K562 (cell line): ENCODE results near the gene IFITM2. TPM values are rescaled to one million over a fixed set of nuclear protein-coding genes. Genes with fewer than 3 reads are reported as not detected.

Source experiments
- ARID2 ChIP-seq: fragments of 450-650 bp; IDR thresholded peaks from 2 replicates; pipeline ENCODE4 v1.6.1; 2017; ENCODE audit warnings: antibody characterized with exemption, mild to moderate bottlenecking
- EHMT2 ChIP-seq: fragments of 450-650 bp; IDR thresholded peaks from 2 replicates; pipeline ENCODE4 v1.6.1; 2018; ENCODE audit warnings: antibody characterized with exemption
- ELF2 ChIP-seq: fragments of 250-450 bp; sonication (Bioruptor Pico); IDR thresholded peaks from 2 replicates; pipeline ENCODE4 v1.5.0; 2021; ENCODE audit warnings: mild to moderate bottlenecking
- EP300 ChIP-seq: IDR thresholded peaks from 2 replicates; pipeline ENCODE4 v1.6.1; 2012; ENCODE audit warnings: low read length, improper control_type of control experiment
- MEIS2 ChIP-seq: fragments of 450-650 bp; IDR thresholded peaks from 2 replicates; pipeline ENCODE4 v1.6.1; 2014; ENCODE audit warnings: mild to moderate bottlenecking; ENCODE audit not compliant: partially characterized antibody
- NBN ChIP-seq: fragments of 450-650 bp; IDR thresholded peaks from 2 replicates; pipeline ENCODE4 v1.6.1; 2016; ENCODE audit warnings: low read depth, mild to moderate bottlenecking
- NFRKB ChIP-seq: fragments of 450-650 bp; IDR thresholded peaks from 2 replicates; pipeline ENCODE4 v1.6.1; 2016; ENCODE audit warnings: low read depth
- RAD21 ChIP-seq, 2 experiments: fragments of 250-450 bp in 1 of 2; fragments of 450-650 bp in 1 of 2; sonication (Bioruptor Pico) in 1 of 2; formaldehyde crosslinking in 1 of 2; IDR thresholded peaks in 1 of 2; conservative IDR thresholded peaks in 1 of 2; 2 replicates each; pipeline versions ENCODE4 v1.4.0 to v1.8.0; 2020 to 2022; ENCODE audit warnings: mild to moderate bottlenecking in 2 of 2, moderate library complexity in 1 of 2
- SOX6 ChIP-seq: fragments of 450-650 bp; IDR thresholded peaks from 2 replicates; pipeline ENCODE4 v1.6.1; 2014; ENCODE audit warnings: mild to moderate bottlenecking
- SREBF1 ChIP-seq: fragments of 150-350 bp; IDR thresholded peaks from 2 replicates; pipeline ENCODE4 v1.6.1; 2014; ENCODE audit warnings: antibody characterized with exemption, low read depth, low read length, borderline replicate concordance
- TCF7 ChIP-seq: sonication (generic); IDR thresholded peaks from 2 replicates; pipeline ENCODE4 v1.6.1; 2016; ENCODE audit warnings: antibody characterized with exemption, borderline replicate concordance
- ZBTB17 ChIP-seq: fragments of 450-650 bp; formaldehyde crosslinking; IDR thresholded peaks from 2 replicates; pipeline ENCODE4 v1.4.0; 2020; ENCODE audit warnings: mild to moderate bottlenecking
- ZBTB7A ChIP-seq: IDR thresholded peaks from 2 replicates; pipeline ENCODE4 v1.6.1; 2011; ENCODE audit warnings: low read depth, mild to moderate bottlenecking, low read length, moderate library complexity, borderline replicate concordance; ENCODE audit not compliant: control insufficient read depth
- ZNF165 ChIP-seq: fragments of 250-450 bp; sonication (Bioruptor Pico); IDR thresholded peaks from 2 replicates; pipeline ENCODE4 v1.4.0; 2020; ENCODE audit warnings: borderline replicate concordance
- ZNF354B ChIP-seq: fragments of 250-450 bp; sonication (Bioruptor Pico); IDR thresholded peaks from 2 replicates; pipeline ENCODE4 v1.4.0; 2020
- ZNF644 ChIP-seq: fragments of 200-800 bp; sonication (Bioruptor generic); IDR thresholded peaks from 2 replicates; pipeline ENCODE4 v1.6.1; 2016; ENCODE audit warnings: low read depth, missing genetic modification characterization, missing compliant biosample characterization
- polyA plus RNA-seq, 8 experiments: library from polyadenylated mRNA; depleted of rRNA in 4 of 8; stranded (reverse) in 5 of 8; unstranded in 3 of 8; fragments of >200 nt; fragmentation: Nextera tagmentation in 2 of 8; fragmentation: Illumina TruSeq in 1 of 8; extraction: Ambion mirVana in 2 of 8; extraction: Trizol in 1 of 8; gene quantifications; 2 replicates each; pipeline versions ENCODE4 v1.2.1 to v1.2.3, GENCODE V29; 2011 to 2014; ENCODE audit warnings: inconsistent platforms in 1 of 8, missing spikeins in 1 of 8
- total RNA-seq, 7 experiments: library from RNA; depleted of rRNA in 6 of 7; stranded (reverse); fragments of >200 nt in 6 of 7; fragmentation: Illumina TruSeq in 2 of 7; extraction: Trizol in 2 of 7; gene quantifications; 2 replicates each; pipeline versions ENCODE4 v1.2.1 to v1.2.3, GENCODE V29; 2011 to 2021; ENCODE audit warnings: low replicate concordance in 1 of 7
- TF ChIP-seq, protein P1 (sequence below): fragments of 450-650 bp; formaldehyde crosslinking; IDR thresholded peaks from 2 replicates; pipeline ENCODE4 v1.4.0; 2020; ENCODE audit warnings: mild to moderate bottlenecking, moderate library complexity
- TF ChIP-seq, protein P2 (sequence below): fragments of 200-800 bp; sonication (Bioruptor generic); IDR thresholded peaks from 2 replicates; pipeline ENCODE4 v1.6.1; 2017; ENCODE audit warnings: missing genetic modification characterization, missing compliant biosample characterization
- TF ChIP-seq, protein P3 (sequence below): fragments of 200-800 bp; sonication (Bioruptor generic); IDR thresholded peaks from 2 replicates; pipeline ENCODE4 v1.6.1; 2016; ENCODE audit warnings: missing genetic modification characterization, missing compliant biosample characterization

IFITM2 gene
- total and polyA plus RNA-seq, 9 of the 15 experiments (the other 6 are each of a cell fraction or from before 2014, with no cell fraction given) = 52.8 to 4,872 (median 356) TPM

DNA sequence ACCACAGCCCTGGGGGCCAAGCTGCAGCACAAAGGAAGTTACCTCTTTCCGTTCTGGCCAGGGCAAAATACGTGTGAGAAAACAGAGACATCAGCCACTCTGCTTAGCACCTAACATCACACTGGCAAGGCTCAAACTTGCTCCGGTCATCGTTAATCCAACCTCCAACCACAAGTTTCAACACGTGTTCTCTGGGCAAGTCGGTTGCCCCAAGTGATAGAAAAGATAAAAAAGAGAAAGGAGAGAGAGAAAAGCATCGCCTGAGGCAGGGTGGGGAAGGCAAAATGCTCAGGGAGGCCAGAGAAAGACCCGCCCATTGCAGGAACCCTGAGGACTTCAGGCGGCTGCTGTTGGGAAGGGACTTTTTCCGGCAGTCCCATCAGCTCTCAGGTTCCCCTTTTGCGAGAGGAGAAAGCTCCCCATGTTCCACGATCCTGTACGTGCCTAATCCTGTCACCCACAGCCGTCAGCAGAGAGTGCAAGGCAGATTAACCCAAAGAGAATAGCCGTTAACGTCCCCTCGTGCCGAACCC, 43.2 kb downstream of the IFITM2 start (continued):
- 0 out of 2 replicates have a peak, but pooled peaks have one; percentile 40 for TF ChIP-seq ZNF354B
- TF ChIP-seq ZNF165 (CRISPR knock-in tag) = no peak
- peak; percentile 49; the same call in 1 of the 2 replicates for TF ChIP-seq EP300
- no peak for TF ChIP-seq MEIS2
- TF ChIP-seq, protein P1, sequence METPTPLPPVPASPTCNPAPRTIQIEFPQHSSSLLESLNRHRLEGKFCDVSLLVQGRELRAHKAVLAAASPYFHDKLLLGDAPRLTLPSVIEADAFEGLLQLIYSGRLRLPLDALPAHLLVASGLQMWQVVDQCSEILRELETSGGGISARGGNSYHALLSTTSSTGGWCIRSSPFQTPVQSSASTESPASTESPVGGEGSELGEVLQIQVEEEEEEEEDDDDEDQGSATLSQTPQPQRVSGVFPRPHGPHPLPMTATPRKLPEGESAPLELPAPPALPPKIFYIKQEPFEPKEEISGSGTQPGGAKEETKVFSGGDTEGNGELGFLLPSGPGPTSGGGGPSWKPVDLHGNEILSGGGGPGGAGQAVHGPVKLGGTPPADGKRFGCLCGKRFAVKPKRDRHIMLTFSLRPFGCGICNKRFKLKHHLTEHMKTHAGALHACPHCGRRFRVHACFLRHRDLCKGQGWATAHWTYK (CRISPR knock-in tag) = 0 out of 2 replicates have a peak, but pooled peaks have one; percentile 38
- no peak for TF ChIP-seq EHMT2
- no peak for TF ChIP-seq ARID2
- no peak for TF ChIP-seq SREBF1
- TF ChIP-seq TCF7 = no peak
- TF ChIP-seq, protein P2, sequence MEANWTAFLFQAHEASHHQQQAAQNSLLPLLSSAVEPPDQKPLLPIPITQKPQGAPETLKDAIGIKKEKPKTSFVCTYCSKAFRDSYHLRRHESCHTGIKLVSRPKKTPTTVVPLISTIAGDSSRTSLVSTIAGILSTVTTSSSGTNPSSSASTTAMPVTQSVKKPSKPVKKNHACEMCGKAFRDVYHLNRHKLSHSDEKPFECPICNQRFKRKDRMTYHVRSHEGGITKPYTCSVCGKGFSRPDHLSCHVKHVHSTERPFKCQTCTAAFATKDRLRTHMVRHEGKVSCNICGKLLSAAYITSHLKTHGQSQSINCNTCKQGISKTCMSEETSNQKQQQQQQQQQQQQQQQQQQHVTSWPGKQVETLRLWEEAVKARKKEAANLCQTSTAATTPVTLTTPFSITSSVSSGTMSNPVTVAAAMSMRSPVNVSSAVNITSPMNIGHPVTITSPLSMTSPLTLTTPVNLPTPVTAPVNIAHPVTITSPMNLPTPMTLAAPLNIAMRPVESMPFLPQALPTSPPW = peak; percentile 55; the same call in 1 of the 2 replicates
- TF ChIP-seq ELF2 = 0 out of 2 replicates have a peak, but pooled peaks have one; percentile 45
- TF ChIP-seq, protein P3, sequence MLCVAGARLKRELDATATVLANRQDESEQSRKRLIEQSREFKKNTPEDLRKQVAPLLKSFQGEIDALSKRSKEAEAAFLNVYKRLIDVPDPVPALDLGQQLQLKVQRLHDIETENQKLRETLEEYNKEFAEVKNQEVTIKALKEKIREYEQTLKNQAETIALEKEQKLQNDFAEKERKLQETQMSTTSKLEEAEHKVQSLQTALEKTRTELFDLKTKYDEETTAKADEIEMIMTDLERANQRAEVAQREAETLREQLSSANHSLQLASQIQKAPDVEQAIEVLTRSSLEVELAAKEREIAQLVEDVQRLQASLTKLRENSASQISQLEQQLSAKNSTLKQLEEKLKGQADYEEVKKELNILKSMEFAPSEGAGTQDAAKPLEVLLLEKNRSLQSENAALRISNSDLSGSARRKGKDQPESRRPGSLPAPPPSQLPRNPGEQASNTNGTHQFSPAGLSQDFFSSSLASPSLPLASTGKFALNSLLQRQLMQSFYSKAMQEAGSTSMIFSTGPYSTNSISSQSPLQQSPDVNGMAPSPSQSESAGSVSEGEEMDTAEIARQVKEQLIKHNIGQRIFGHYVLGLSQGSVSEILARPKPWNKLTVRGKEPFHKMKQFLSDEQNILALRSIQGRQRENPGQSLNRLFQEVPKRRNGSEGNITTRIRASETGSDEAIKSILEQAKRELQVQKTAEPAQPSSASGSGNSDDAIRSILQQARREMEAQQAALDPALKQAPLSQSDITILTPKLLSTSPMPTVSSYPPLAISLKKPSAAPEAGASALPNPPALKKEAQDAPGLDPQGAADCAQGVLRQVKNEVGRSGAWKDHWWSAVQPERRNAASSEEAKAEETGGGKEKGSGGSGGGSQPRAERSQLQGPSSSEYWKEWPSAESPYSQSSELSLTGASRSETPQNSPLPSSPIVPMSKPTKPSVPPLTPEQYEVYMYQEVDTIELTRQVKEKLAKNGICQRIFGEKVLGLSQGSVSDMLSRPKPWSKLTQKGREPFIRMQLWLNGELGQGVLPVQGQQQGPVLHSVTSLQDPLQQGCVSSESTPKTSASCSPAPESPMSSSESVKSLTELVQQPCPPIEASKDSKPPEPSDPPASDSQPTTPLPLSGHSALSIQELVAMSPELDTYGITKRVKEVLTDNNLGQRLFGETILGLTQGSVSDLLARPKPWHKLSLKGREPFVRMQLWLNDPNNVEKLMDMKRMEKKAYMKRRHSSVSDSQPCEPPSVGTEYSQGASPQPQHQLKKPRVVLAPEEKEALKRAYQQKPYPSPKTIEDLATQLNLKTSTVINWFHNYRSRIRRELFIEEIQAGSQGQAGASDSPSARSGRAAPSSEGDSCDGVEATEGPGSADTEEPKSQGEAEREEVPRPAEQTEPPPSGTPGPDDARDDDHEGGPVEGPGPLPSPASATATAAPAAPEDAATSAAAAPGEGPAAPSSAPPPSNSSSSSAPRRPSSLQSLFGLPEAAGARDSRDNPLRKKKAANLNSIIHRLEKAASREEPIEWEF (CRISPR knock-in tag) = 0 out of 2 replicates have a peak, but pooled peaks have one; percentile 48
- peak; percentile 72; the same call in 1 of the 2 replicates for TF ChIP-seq ZNF644 (tag)
- TF ChIP-seq SOX6 = peak; percentile 45; the same call in 1 of the 2 replicates
- TF ChIP-seq ZBTB17 (CRISPR knock-in tag) = 0 out of 2 replicates have a peak, but pooled peaks have one; percentile 19
- TF ChIP-seq NBN = no peak; the same call in none of the 2 replicates
- peak; percentile 68; the same call in 1 of the 2 replicates for TF ChIP-seq ZBTB7A
- TF ChIP-seq NFRKB = peak; percentile 47; the same call in 1 of the 2 replicates
- TF ChIP-seq RAD21 (CRISPR knock-in tag; conservative IDR thresholded peaks at IDR 0.05 in 1 of 2, IDR thresholded peaks at IDR 0.05 in 1 of 2) = 0 out of 4 replicates have a peak, but pooled peaks of 1 of the 2 experiments have one; percentile 8
